ENCODE results near the gene SGMS2. TPM values are rescaled to one million over a fixed set of nuclear protein-coding genes. Genes with fewer than 3 reads are reported as not detected.

The SGMS2 gene
- total RNA-seq, 6 experiments from 2014 or later, result 12.3 to 67.8 (median 29.3) TPM

GRCh38 chr4:107893171-107894137 lies 68.7 kb downstream of the SGMS2 start:
- intact Hi-C loops (cut with DNase I), result no loop called here
- Histone ChIP-seq H3K36me3 (no peaks in the 10 kb centered on the region), H3K9me3 (no peaks in the 10 kb centered on the region), H3K27ac (no peak overlapping the region), H3K27me3 (no peaks in the 10 kb centered on the region), H3K4me3 (no peak overlapping the region), H3K4me1 (no peaks in the 10 kb centered on the region)
- 73% methylated on average over 4 of the region's 4 CpGs for WGBS (ENCODE audit: insufficient coverage, low coverage, low lambda C conversion rate, missing lambda C conversion rate)
- DNase-seq (no peak), ATAC-seq (peak; percentile 19 to 60 (median 32))
- TF ChIP-seq POLR2A (IDR thresholded peaks at IDR 0.05) (no peak), CTCF (IDR thresholded peaks at IDR 0.05) (no peak)

- Histone ChIP-seq H3K27me3 (no peaks in the 10 kb centered on the region), H3K4me1 (no peaks in the 10 kb centered on the region), H3K9me3 (no peaks in the 10 kb centered on the region), H3K36me3 (no peaks in the 10 kb centered on the region), H3K4me3 (no peak overlapping the region), H3K27ac (no peak overlapping the region)
- WGBS (ENCODE audit: insufficient coverage, low coverage, low lambda C conversion rate, missing lambda C conversion rate), result 54% methylated on average over 4 of the region's 6 CpGs
- ATAC-seq, result no peak
- TF ChIP-seq POLR2A (IDR thresholded peaks at IDR 0.05) (no peak), CTCF (IDR thresholded peaks at IDR 0.05) (no peak)
- DNase-seq, result no peak
- intact Hi-C loops (cut with DNase I), result no loop called here
Observed at GRCh38 chr4:107894138-107894603, 69.4 kb downstream of the SGMS2 start.

- 27% methylated on average over 2 of the region's 2 CpGs for WGBS (ENCODE audit: insufficient coverage, low coverage, low lambda C conversion rate, missing lambda C conversion rate)
- Histone ChIP-seq H3K27ac (peak overlapping the region in 1 of 3 donors; percentile 27), H3K4me3 (no peak overlapping the region), H3K27me3 (no peaks in the 10 kb centered on the region), H3K4me1 (no peaks in the 10 kb centered on the region), H3K9me3 (no peaks in the 10 kb centered on the region), H3K36me3 (no peaks in the 10 kb centered on the region)
- TF ChIP-seq CTCF (IDR thresholded peaks at IDR 0.05) (no peak), POLR2A (IDR thresholded peaks at IDR 0.05) (no peak)
- peak; percentile 63 to 89 (median 74) for ATAC-seq
- DNase-seq, result no peak
- intact Hi-C loops (cut with DNase I), result no loop called here
Observed at GRCh38 chr4:107896158-107896645, 71.5 kb downstream of the SGMS2 start.

- H3K9me3 ChIP-seq, result no peaks in the 10 kb centered on the region
- peak overlapping the region in 1 of 3 donors; percentile 27 for H3K27ac ChIP-seq
- ATAC-seq (no peak), DNase-seq (no peak)
- H3K4me3 ChIP-seq, result no peak overlapping the region
- no peaks in the 10 kb centered on the region for H3K27me3 ChIP-seq
- TF ChIP-seq CTCF (IDR thresholded peaks at IDR 0.05) (no peak), POLR2A (IDR thresholded peaks at IDR 0.05) (no peak)
- WGBS (ENCODE audit: insufficient coverage, low coverage, low lambda C conversion rate, missing lambda C conversion rate), result 42% methylated on average over 1 of the region's 1 CpG
- no peaks in the 10 kb centered on the region for H3K4me1 ChIP-seq
- H3K36me3 ChIP-seq, result no peaks in the 10 kb centered on the region
- intact Hi-C loops (cut with DNase I), result no loop called here
Observed at GRCh38 chr4:107896646-107897045, 71.9 kb downstream of the SGMS2 start.
